GM12878 (cell line): ENCODE data around the gene ZBTB7B. TPM values are rescaled to one million over a fixed set of nuclear protein-coding genes. Genes with fewer than 3 reads are reported as not detected.

Experiments used
- FOXM1 ChIP-seq: IDR thresholded peaks from 2 replicates; pipeline ENCODE4 v1.6.1; 2012; ENCODE audit warnings: low read depth, mild to moderate bottlenecking, inconsistent platforms, low read length, moderate library complexity
- HDAC6 ChIP-seq: fragments of 200-600 bp; sonication (generic); IDR thresholded peaks from one replicate; pipeline ENCODE4 v1.8.0; 2017; ENCODE audit warnings: antibody characterized with exemption; ENCODE audit not compliant: unreplicated experiment
- POU2F2 ChIP-seq: IDR thresholded peaks from 3 replicates; pipeline ENCODE4 v1.6.1; 2011; ENCODE audit warnings: low read depth, mild to moderate bottlenecking, low read length, borderline replicate concordance
- polyA plus RNA-seq, 11 experiments: library from polyadenylated mRNA; depleted of rRNA in 4 of 11; unstranded in 6 of 11; stranded (reverse) in 5 of 11; fragments of >200 nt; fragmentation: Nextera tagmentation in 4 of 11; fragmentation: Illumina TruSeq in 1 of 11; extraction: Ambion mirVana in 4 of 11; extraction: Trizol in 1 of 11; gene quantifications; 1 replicate in 1 of 11; 2 replicates in 10 of 11; pipeline versions ENCODE4 v1.2.1 to v1.2.3, GENCODE V29; 2011 to 2016; ENCODE audit warnings: inconsistent platforms in 2 of 11, missing spikeins in 2 of 11, low read depth in 1 of 11
- total RNA-seq, 4 experiments: library from RNA; depleted of rRNA in 3 of 4; stranded (reverse); fragments of >200 nt in 3 of 4; fragmentation: Illumina TruSeq in 1 of 4; extraction: Trizol in 1 of 4; gene quantifications; 2 replicates each; pipeline versions ENCODE4 v1.2.1 to v1.2.3, GENCODE V29; 2013 to 2021
- TF ChIP-seq, protein P1 (sequence below): fragments of 450-650 bp; formaldehyde crosslinking; IDR thresholded peaks from 2 replicates; pipeline ENCODE4 v1.4.0; 2020; ENCODE audit warnings: mild to moderate bottlenecking, moderate library complexity
- TF ChIP-seq, protein P2 (sequence below): fragments of 450-650 bp; IDR thresholded peaks from 2 replicates; pipeline ENCODE4 v1.6.1; 2017; ENCODE audit warnings: antibody characterized with exemption, mild to moderate bottlenecking, moderate library complexity
- TF ChIP-seq, protein P3 (sequence below): IDR thresholded peaks from 2 replicates; pipeline ENCODE4 v1.6.1; 2011; ENCODE audit warnings: low read depth, low read length, improper control_type of control experiment, borderline replicate concordance
- TF ChIP-seq, protein P4 (sequence below): fragments of 450-650 bp; IDR thresholded peaks from 2 replicates; pipeline ENCODE4 v1.6.1; 2016; ENCODE audit warnings: mild to moderate bottlenecking, moderate library complexity, borderline replicate concordance

ZBTB7B gene
- total and polyA plus RNA-seq, 10 of the 15 experiments (the other 5 are each of a cell fraction or from before 2014, with no cell fraction given): 0.11 to 44.9 (median 11.3) TPM

DNA sequence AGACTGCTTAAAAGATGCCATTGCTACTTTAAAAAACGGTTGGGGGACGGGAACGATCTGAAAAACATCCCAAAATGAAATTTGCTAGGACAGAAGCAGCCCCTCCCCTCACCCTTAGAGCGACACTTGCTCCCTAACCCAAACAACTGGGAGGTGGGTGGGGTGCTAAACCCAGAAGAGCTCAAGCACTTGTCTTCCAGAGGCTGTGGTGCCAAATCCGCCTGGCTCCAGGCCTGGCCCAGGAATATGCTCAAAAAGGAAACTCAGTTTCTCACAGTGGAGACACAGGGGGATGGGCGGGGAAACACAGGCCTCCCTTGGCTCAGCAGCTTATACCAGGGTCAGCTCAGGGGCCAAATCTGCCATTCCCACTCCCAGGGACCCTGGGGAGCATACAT is 46.1 kb upstream of the ZBTB7B start (continued):
- TF ChIP-seq, protein P1, sequence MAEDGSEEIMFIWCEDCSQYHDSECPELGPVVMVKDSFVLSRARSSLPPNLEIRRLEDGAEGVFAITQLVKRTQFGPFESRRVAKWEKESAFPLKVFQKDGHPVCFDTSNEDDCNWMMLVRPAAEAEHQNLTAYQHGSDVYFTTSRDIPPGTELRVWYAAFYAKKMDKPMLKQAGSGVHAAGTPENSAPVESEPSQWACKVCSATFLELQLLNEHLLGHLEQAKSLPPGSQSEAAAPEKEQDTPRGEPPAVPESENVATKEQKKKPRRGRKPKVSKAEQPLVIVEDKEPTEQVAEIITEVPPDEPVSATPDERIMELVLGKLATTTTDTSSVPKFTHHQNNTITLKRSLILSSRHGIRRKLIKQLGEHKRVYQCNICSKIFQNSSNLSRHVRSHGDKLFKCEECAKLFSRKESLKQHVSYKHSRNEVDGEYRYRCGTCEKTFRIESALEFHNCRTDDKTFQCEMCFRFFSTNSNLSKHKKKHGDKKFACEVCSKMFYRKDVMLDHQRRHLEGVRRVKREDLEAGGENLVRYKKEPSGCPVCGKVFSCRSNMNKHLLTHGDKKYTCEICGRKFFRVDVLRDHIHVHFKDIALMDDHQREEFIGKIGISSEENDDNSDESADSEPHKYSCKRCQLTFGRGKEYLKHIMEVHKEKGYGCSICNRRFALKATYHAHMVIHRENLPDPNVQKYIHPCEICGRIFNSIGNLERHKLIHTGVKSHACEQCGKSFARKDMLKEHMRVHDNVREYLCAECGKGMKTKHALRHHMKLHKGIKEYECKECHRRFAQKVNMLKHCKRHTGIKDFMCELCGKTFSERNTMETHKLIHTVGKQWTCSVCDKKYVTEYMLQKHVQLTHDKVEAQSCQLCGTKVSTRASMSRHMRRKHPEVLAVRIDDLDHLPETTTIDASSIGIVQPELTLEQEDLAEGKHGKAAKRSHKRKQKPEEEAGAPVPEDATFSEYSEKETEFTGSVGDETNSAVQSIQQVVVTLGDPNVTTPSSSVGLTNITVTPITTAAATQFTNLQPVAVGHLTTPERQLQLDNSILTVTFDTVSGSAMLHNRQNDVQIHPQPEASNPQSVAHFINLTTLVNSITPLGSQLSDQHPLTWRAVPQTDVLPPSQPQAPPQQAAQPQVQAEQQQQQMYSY (CRISPR knock-in tag): no peak
- TF ChIP-seq POU2F2 (no peak), FOXM1 (no peak), HDAC6 (no peak)
- TF ChIP-seq, protein P2, sequence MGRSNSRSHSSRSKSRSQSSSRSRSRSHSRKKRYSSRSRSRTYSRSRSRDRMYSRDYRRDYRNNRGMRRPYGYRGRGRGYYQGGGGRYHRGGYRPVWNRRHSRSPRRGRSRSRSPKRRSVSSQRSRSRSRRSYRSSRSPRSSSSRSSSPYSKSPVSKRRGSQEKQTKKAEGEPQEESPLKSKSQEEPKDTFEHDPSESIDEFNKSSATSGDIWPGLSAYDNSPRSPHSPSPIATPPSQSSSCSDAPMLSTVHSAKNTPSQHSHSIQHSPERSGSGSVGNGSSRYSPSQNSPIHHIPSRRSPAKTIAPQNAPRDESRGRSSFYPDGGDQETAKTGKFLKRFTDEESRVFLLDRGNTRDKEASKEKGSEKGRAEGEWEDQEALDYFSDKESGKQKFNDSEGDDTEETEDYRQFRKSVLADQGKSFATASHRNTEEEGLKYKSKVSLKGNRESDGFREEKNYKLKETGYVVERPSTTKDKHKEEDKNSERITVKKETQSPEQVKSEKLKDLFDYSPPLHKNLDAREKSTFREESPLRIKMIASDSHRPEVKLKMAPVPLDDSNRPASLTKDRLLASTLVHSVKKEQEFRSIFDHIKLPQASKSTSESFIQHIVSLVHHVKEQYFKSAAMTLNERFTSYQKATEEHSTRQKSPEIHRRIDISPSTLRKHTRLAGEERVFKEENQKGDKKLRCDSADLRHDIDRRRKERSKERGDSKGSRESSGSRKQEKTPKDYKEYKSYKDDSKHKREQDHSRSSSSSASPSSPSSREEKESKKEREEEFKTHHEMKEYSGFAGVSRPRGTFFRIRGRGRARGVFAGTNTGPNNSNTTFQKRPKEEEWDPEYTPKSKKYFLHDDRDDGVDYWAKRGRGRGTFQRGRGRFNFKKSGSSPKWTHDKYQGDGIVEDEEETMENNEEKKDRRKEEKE: no peak
- TF ChIP-seq, protein P3, sequence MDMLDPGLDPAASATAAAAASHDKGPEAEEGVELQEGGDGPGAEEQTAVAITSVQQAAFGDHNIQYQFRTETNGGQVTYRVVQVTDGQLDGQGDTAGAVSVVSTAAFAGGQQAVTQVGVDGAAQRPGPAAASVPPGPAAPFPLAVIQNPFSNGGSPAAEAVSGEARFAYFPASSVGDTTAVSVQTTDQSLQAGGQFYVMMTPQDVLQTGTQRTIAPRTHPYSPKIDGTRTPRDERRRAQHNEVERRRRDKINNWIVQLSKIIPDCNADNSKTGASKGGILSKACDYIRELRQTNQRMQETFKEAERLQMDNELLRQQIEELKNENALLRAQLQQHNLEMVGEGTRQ: no peak
- TF ChIP-seq, protein P4, sequence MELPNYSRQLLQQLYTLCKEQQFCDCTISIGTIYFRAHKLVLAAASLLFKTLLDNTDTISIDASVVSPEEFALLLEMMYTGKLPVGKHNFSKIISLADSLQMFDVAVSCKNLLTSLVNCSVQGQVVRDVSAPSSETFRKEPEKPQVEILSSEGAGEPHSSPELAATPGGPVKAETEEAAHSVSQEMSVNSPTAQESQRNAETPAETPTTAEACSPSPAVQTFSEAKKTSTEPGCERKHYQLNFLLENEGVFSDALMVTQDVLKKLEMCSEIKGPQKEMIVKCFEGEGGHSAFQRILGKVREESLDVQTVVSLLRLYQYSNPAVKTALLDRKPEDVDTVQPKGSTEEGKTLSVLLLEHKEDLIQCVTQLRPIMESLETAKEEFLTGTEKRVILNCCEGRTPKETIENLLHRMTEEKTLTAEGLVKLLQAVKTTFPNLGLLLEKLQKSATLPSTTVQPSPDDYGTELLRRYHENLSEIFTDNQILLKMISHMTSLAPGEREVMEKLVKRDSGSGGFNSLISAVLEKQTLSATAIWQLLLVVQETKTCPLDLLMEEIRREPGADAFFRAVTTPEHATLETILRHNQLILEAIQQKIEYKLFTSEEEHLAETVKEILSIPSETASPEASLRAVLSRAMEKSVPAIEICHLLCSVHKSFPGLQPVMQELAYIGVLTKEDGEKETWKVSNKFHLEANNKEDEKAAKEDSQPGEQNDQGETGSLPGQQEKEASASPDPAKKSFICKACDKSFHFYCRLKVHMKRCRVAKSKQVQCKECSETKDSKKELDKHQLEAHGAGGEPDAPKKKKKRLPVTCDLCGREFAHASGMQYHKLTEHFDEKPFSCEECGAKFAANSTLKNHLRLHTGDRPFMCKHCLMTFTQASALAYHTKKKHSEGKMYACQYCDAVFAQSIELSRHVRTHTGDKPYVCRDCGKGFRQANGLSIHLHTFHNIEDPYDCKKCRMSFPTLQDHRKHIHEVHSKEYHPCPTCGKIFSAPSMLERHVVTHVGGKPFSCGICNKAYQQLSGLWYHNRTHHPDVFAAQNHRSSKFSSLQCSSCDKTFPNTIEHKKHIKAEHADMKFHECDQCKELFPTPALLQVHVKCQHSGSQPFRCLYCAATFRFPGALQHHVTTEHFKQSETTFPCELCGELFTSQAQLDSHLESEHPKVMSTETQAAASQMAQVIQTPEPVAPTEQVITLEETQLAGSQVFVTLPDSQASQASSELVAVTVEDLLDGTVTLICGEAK: no peak
